ENCODE data around the gene SSR1. TPM values are rescaled to one million over a fixed set of nuclear protein-coding genes. Genes with fewer than 3 reads are reported as not detected.

The SSR1 gene
- total and polyA plus RNA-seq, 2 donors from 2014 or later = 40.4 to 163 TPM

- intact Hi-C loops (cut with DNase I) = no loop called here
- peak overlapping the region; percentile 78 to 94 (median 84) for H3K4me3 ChIP-seq (ENCODE audit: low read length in 3 of 3)
These were observed 636 bp upstream of the SSR1 start for GRCh38 chr6:7313505-7314165.

GRCh38 chr6:7311917-7312615 is 933 bp downstream of the SSR1 start:
- Histone ChIP-seq H3K4me3 (ENCODE audit: low read length in 3 of 3) (peak overlapping the region; percentile 77 to 81 (median 78)), H3K27me3 (ENCODE audit: control insufficient read depth, insufficient read depth, low read length) (no peaks in the 10 kb centered on the region), H3K9me3 (ENCODE audit: control insufficient read depth in 2 of 3, insufficient read depth in 1 of 3, low read length in 3 of 3) (no peaks in the 10 kb centered on the region), H3K9ac (ENCODE audit: low read length in 3 of 3) (peak overlapping the region; percentile 60 to 84 (median 68)), H3K36me3 (ENCODE audit: control insufficient read depth in 2 of 3, insufficient read depth in 3 of 3, low read length in 3 of 3) (peaks cover 3 to 23% (median 4%) of the 10 kb centered on the region in 3 donors), H3K4me1 (ENCODE audit: control insufficient read depth in 2 of 3, insufficient read depth in 2 of 3, low read depth in 1 of 3, low read length in 3 of 3) (no peaks in the 10 kb centered on the region), H3K27ac (ENCODE audit: low read depth in 2 of 2, low read length in 2 of 2) (peak overlapping the region; percentile 92 to 94)
- no peak for TF ChIP-seq CTCF (IDR thresholded peaks at IDR 0.05; ENCODE audit: borderline replicate concordance, extremely low read depth, insufficient read depth)
- DNase-seq = peak in 1 of 5 donors; percentile 23
- intact Hi-C loops (cut with DNase I) = no loop called here
- FAIRE-seq = no peak

More at GRCh38 chr6:7313505-7314165, 636 bp upstream of the SSR1 start:
- FAIRE-seq (no peak), DNase-seq (peak in 1 of 5 donors; percentile 59)
- H3K36me3 ChIP-seq (ENCODE audit: control insufficient read depth in 2 of 3, insufficient read depth in 3 of 3, low read length in 3 of 3) = peaks cover 3 to 11% (median 4%) of the 10 kb centered on the region in 3 donors
- peak overlapping the region; percentile 86 to 92 for H3K27ac ChIP-seq (ENCODE audit: low read depth in 2 of 2, low read length in 2 of 2)
- peak overlapping the region in 2 of 3 donors; percentile 72 to 88 for H3K9ac ChIP-seq (ENCODE audit: low read length in 3 of 3)
- H3K27me3 ChIP-seq (ENCODE audit: control insufficient read depth, insufficient read depth, low read length) = no peaks in the 10 kb centered on the region
- H3K4me1 ChIP-seq (ENCODE audit: control insufficient read depth in 2 of 3, insufficient read depth in 2 of 3, low read depth in 1 of 3, low read length in 3 of 3) = no peaks in the 10 kb centered on the region
- H3K9me3 ChIP-seq (ENCODE audit: control insufficient read depth in 2 of 3, insufficient read depth in 1 of 3, low read length in 3 of 3) = no peaks in the 10 kb centered on the region
- TF ChIP-seq CTCF (IDR thresholded peaks at IDR 0.05; ENCODE audit: borderline replicate concordance, extremely low read depth, insufficient read depth) = no peak

- TF ChIP-seq CTCF (IDR thresholded peaks at IDR 0.05; ENCODE audit: borderline replicate concordance, extremely low read depth, insufficient read depth) = no peak
- DNase-seq = no peak
- no peak for FAIRE-seq
- no peak overlapping the region for H3K9ac ChIP-seq (ENCODE audit: low read length in 3 of 3)
- no peaks in the 10 kb centered on the region for H3K9me3 ChIP-seq (ENCODE audit: control insufficient read depth in 2 of 3, insufficient read depth in 1 of 3, low read length in 3 of 3)
- H3K27me3 ChIP-seq (ENCODE audit: control insufficient read depth, insufficient read depth, low read length) = no peaks in the 10 kb centered on the region
- peaks cover 3 to 23% (median 4%) of the 10 kb centered on the region in 3 donors for H3K36me3 ChIP-seq (ENCODE audit: control insufficient read depth in 2 of 3, insufficient read depth in 3 of 3, low read length in 3 of 3)
- no peaks in the 10 kb centered on the region for H3K4me1 ChIP-seq (ENCODE audit: control insufficient read depth in 2 of 3, insufficient read depth in 2 of 3, low read depth in 1 of 3, low read length in 3 of 3)
- peak overlapping the region in 1 of 3 donors; percentile 12 for H3K4me3 ChIP-seq (ENCODE audit: low read length in 3 of 3)
- intact Hi-C loops (cut with DNase I) = no loop called here
- no peak overlapping the region for H3K27ac ChIP-seq (ENCODE audit: low read depth in 2 of 2, low read length in 2 of 2)
These were observed 1.8 kb downstream of the SSR1 start for GRCh38 chr6:7311176-7311575.

All from kidney (tissue), 14 donors.